ENCODE results near the gene TRAPPC13. TPM values are rescaled to one million over a fixed set of nuclear protein-coding genes. Genes with fewer than 3 reads are reported as not detected.

TRAPPC13 gene
- total RNA-seq, 4 donors from 2014 or later, result 3.0 to 24.1 (median 11.9) TPM

DNA sequence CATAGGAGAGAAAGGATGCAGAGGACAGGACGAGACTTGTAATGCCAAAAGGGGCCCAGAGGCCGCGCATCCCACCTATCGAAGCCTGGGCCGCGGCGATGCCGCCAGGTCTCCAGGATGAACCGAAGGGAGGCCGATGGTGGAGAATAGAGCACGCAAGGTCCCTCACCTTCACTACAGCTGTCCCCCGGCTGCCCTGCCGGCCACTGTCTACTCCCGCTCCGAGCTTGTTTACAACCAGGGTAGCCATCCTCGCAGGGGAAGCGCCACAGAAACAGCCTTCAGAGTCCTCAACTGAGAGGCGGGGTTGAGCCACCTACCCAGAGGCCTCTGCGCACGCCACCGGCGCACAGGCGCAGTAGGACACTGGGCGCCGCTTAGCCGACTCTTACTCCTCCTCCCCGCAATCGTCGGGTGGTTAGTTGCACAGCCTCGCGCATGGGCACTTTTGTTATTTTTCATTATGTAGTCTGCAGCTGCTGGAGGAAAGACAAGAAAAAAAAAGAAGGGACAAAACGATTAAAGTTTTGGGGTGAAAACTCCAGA lies 729 bp upstream of the TRAPPC13 start, which contains the start of gene TRIM23:
Gene TRIM23, minus strand, starts transcription at position 309 of the 546 bp plus-strand sequence. Its CDS starts 59 bp downstream, at position 250.
- no peaks in the 10 kb centered on the region for H3K27me3 ChIP-seq
- no peak for TF ChIP-seq EP300 (IDR thresholded peaks at IDR 0.05; ENCODE audit: low read depth)
- peak; percentile 35 to 59 (median 49) for TF ChIP-seq POLR2AphosphoS5 (IDR thresholded peaks at IDR 0.05)
- TF ChIP-seq, protein P1, sequence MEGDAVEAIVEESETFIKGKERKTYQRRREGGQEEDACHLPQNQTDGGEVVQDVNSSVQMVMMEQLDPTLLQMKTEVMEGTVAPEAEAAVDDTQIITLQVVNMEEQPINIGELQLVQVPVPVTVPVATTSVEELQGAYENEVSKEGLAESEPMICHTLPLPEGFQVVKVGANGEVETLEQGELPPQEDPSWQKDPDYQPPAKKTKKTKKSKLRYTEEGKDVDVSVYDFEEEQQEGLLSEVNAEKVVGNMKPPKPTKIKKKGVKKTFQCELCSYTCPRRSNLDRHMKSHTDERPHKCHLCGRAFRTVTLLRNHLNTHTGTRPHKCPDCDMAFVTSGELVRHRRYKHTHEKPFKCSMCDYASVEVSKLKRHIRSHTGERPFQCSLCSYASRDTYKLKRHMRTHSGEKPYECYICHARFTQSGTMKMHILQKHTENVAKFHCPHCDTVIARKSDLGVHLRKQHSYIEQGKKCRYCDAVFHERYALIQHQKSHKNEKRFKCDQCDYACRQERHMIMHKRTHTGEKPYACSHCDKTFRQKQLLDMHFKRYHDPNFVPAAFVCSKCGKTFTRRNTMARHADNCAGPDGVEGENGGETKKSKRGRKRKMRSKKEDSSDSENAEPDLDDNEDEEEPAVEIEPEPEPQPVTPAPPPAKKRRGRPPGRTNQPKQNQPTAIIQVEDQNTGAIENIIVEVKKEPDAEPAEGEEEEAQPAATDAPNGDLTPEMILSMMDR (IDR thresholded peaks at IDR 0.05), result peak in 2 of 5 experiments; percentile 6
- TF ChIP-seq POLR2A (IDR thresholded peaks at IDR 0.05), result peak; percentile 38
- H3K9me3 ChIP-seq, result no peaks in the 10 kb centered on the region
- peak within 1 kb of the TSS; percentile 82 to 92 (median 87) for H3K27ac ChIP-seq
- peaks cover 15 to 33% (median 21%) of the 10 kb centered on the region in 4 donors for H3K4me1 ChIP-seq
- peaks cover 0 to 7% (median 0%) of the 10 kb centered on the region in 4 donors for H3K36me3 ChIP-seq
- 0 to 1% methylated on average over 2 to 32 of the region's 32 CpGs for WGBS, 2 donors (ENCODE audit: low coverage in 1 of 2)
- intact Hi-C loops (cut with DNase I; ENCODE audit: low total_unique reads), result no loop called here
- peak; percentile 93 for DNase-seq
- peak within 1 kb of the TSS; percentile 57 to 90 (median 85) for H3K4me3 ChIP-seq
- in situ Hi-C loops (cut with MboI; ENCODE audit: low pct_ligation_motif_present in 1 of 4, low pct_unique_long_range_greater_than_20kb in 1 of 4, low sequenced_read_pairs in 3 of 4), result no loop called here

DNA sequence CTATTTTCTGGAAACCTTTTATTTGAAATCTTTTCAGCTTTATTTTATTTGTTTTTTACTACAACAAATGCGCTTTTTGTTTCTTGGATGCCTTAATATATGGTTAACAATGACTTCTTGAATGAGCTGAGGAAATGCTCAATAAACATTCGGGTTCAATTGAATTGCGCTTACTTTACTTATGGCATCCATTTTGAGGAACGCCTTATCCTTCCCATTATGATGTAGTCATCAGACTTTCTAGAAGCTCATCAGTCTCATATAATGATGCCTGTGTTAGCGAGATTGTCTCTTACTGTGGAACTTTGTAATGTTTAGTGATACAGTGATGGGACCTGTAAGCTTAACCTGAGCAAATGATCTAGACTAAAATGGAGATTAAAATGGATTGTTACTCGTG lies 916 bp downstream of the TRAPPC13 start:
- no peaks in the 10 kb centered on the region for H3K9me3 ChIP-seq
- WGBS, 2 donors (ENCODE audit: low coverage in 1 of 2), result 51 to 52% methylated on average over 6 of the region's 6 CpGs
- in situ Hi-C loops (cut with MboI; ENCODE audit: low pct_ligation_motif_present in 1 of 4, low pct_unique_long_range_greater_than_20kb in 1 of 4, low sequenced_read_pairs in 3 of 4), result no loop called here
- H3K4me3 ChIP-seq, result peak overlapping the region; percentile 57 to 86 (median 82)
- no peak for DNase-seq
- TF ChIP-seq POLR2AphosphoS5 (IDR thresholded peaks at IDR 0.05) (no peak), POLR2A (IDR thresholded peaks at IDR 0.05) (no peak), EP300 (IDR thresholded peaks at IDR 0.05; ENCODE audit: low read depth) (no peak)
- TF ChIP-seq, protein P1 (IDR thresholded peaks at IDR 0.05), result no peak
- intact Hi-C loops (cut with DNase I; ENCODE audit: low total_unique reads), result no loop called here
- peak overlapping the region in 3 of 4 donors; percentile 82 to 89 (median 85) for H3K27ac ChIP-seq
- H3K27me3 ChIP-seq, result no peaks in the 10 kb centered on the region
- H3K36me3 ChIP-seq, result peaks cover 0 to 10% (median 3%) of the 10 kb centered on the region in 4 donors
- peaks cover 15 to 33% (median 21%) of the 10 kb centered on the region in 4 donors for H3K4me1 ChIP-seq

DNA sequence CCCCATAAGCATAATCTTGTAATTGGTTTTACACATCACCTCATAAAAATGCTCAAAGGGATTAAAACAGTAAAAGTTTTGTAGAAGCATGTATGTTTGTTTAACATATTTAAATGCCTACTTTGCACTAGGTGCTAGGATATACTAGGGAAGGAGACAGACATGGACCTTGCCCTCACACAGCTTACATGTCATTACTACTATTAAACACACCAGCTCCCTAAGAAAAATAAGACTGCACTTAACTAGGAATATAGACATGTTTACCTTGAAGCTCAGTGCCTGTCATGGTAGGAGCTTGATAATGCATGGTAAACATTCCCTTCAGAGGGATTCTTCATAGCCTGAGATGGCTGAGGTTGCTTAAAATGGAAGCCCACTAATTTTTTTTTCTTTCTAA lies 6.2 kb downstream of the TRAPPC13 start:
- Histone ChIP-seq H3K27ac (no peak overlapping the region), H3K36me3 (peaks cover 0 to 10% (median 4%) of the 10 kb centered on the region in 4 donors), H3K4me1 (peaks cover 2 to 4% (median 3%) of the 10 kb centered on the region in 4 donors), H3K4me3 (no peak overlapping the region), H3K9me3 (no peaks in the 10 kb centered on the region), H3K27me3 (no peaks in the 10 kb centered on the region)
- in situ Hi-C loops (cut with MboI; ENCODE audit: low pct_ligation_motif_present in 1 of 4, low pct_unique_long_range_greater_than_20kb in 1 of 4, low sequenced_read_pairs in 3 of 4) (no loop called here), intact Hi-C loops (cut with DNase I; ENCODE audit: low total_unique reads) (no loop called here)
- DNase-seq, result no peak
- TF ChIP-seq POLR2AphosphoS5 (IDR thresholded peaks at IDR 0.05), result no peak
- TF ChIP-seq, protein P1 (IDR thresholded peaks at IDR 0.05), result no peak
- no peak for TF ChIP-seq EP300 (IDR thresholded peaks at IDR 0.05; ENCODE audit: low read depth)
- TF ChIP-seq POLR2A (IDR thresholded peaks at IDR 0.05), result no peak

DNA sequence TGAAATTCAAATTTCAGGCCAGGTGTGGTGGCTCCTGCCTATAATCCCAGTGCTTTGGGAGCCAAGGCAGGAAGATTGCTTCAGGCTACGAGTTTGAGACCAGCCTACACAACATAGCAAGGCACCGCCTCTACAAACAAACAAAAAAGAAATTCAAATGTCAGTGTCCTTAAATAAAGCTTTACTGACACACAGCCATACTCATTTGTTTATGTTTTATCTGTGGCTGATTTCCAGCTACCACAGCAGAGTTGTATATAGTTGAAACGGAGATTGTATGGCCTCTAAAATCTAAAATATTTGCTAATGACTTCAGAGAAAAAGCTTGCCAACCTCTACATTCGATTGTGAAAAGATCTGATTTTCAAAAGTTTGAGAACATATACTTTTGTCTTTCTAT lies 15.4 kb downstream of the TRAPPC13 start:
- no peaks in the 10 kb centered on the region for H3K27me3 ChIP-seq
- H3K4me1 ChIP-seq, result no peaks in the 10 kb centered on the region
- TF ChIP-seq POLR2AphosphoS5 (IDR thresholded peaks at IDR 0.05) (no peak), POLR2A (IDR thresholded peaks at IDR 0.05) (no peak), EP300 (IDR thresholded peaks at IDR 0.05; ENCODE audit: low read depth) (no peak)
- no peak for DNase-seq
- H3K27ac ChIP-seq, result no peak overlapping the region
- WGBS, 2 donors (ENCODE audit: low coverage in 1 of 2), result 86 to 96% methylated on average over 4 of the region's 4 CpGs
- no peaks in the 10 kb centered on the region for H3K9me3 ChIP-seq
- no peak overlapping the region for H3K4me3 ChIP-seq
- H3K36me3 ChIP-seq, result peaks cover 0 to 25% (median 7%) of the 10 kb centered on the region in 4 donors
- in situ Hi-C loops (cut with MboI; ENCODE audit: low pct_ligation_motif_present in 1 of 4, low pct_unique_long_range_greater_than_20kb in 1 of 4, low sequenced_read_pairs in 3 of 4), result no loop called here
- intact Hi-C loops (cut with DNase I; ENCODE audit: low total_unique reads), result no loop called here
